GM12891 (cell line): ENCODE measurements around the gene ECSCR.

Experiments
- POLR2A ChIP-seq: IDR thresholded peaks from 2 replicates; pipeline ENCODE4 v1.6.1; 2011; ENCODE audit warnings: low read depth, low read length, control low read depth
- POLR2AphosphoS5 ChIP-seq: IDR thresholded peaks from 2 replicates; pipeline ENCODE4 v1.6.1; 2011; ENCODE audit warnings: low read depth, low read length, control low read depth
- POU2F2 ChIP-seq: IDR thresholded peaks from 2 replicates; pipeline ENCODE4 v1.6.1; 2011; ENCODE audit warnings: low read depth, mild to moderate bottlenecking, control low read depth, low read length, moderate library complexity
- TAF1 ChIP-seq: IDR thresholded peaks from 2 replicates; pipeline ENCODE4 v1.6.1; 2011; ENCODE audit warnings: low read depth, low read length, control low read depth

DNA sequence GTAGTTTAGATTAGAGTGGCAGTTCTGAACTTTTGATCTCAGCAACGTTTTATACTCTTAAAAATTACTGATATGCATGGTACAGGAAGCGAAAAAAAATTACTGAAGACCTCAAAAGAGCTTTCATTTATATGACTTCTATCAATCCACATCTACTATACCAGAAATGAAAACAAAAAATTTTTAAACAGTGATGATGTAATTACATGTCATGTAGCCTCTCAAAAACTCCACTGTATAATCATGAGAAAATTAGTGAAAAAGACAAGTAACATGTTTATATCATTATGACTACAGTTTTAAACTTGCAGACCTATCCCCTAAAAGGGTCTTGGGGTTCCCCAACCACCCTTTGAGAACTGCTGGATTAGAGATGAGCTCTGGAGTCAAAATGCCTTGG lies 32.5 kb downstream of the ECSCR start:
- no peak for TF ChIP-seq POLR2A
- TF ChIP-seq POU2F2 = no peak
- TF ChIP-seq POLR2AphosphoS5 = no peak
- no peak for TF ChIP-seq TAF1
